ENCODE data around the gene FRMD5. TPM values are rescaled to one million over a fixed set of nuclear protein-coding genes. Genes with fewer than 3 reads are reported as not detected.

Gene FRMD5
- total and polyA plus RNA-seq, 7 donors, result 0.41 to 1.8 (median 0.92) TPM

DNA sequence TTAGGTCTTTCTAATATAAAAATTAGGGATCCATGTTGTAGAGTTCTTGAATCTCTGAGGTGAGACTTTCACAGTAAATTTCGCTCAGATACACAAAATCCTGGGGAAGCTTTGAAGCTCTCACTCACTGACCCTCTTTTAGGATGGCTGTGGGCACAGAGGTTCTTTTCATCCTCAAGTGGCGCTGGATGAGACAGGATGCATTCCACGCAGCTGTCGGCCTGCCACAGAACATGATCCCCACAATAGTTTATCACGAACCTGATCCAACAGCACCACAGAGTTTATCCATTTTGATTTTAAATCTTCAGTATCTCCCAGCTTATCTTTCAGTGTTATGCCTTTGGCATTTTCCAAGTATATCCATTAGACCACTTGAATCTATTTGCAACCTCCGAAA, 276.4 kb downstream of the FRMD5 start:
- no peaks in the 10 kb centered on the region for H3K27me3 ChIP-seq
- 92 to 95% methylated on average over 6 of the region's 6 CpGs for WGBS, 2 donors
- intact Hi-C loops (cut with DNase I), result no loop called here

DNA sequence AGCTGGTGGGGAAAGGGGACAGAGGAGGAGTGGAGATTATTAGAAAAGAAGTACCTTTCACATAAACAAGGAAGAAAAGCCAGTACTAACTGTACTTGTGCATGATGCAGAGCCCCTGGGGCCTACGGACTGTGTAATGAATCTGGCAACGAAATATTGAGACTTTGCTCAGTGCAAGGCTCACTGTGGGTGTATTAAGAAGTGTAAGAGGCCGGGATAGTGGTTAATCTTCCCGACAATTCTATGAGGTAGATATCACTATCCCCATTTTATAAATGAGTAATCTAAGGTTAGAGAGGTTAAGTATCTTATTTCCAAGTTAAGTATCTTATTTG, 278.8 kb downstream of the FRMD5 start:
- TF ChIP-seq POLR2AphosphoS5 (IDR thresholded peaks at IDR 0.05) (no peak), EP300 (IDR thresholded peaks at IDR 0.05) (no peak), POLR2A (IDR thresholded peaks at IDR 0.05) (no peak)
- TF ChIP-seq, protein P1, sequence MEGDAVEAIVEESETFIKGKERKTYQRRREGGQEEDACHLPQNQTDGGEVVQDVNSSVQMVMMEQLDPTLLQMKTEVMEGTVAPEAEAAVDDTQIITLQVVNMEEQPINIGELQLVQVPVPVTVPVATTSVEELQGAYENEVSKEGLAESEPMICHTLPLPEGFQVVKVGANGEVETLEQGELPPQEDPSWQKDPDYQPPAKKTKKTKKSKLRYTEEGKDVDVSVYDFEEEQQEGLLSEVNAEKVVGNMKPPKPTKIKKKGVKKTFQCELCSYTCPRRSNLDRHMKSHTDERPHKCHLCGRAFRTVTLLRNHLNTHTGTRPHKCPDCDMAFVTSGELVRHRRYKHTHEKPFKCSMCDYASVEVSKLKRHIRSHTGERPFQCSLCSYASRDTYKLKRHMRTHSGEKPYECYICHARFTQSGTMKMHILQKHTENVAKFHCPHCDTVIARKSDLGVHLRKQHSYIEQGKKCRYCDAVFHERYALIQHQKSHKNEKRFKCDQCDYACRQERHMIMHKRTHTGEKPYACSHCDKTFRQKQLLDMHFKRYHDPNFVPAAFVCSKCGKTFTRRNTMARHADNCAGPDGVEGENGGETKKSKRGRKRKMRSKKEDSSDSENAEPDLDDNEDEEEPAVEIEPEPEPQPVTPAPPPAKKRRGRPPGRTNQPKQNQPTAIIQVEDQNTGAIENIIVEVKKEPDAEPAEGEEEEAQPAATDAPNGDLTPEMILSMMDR (IDR thresholded peaks at IDR 0.05), result no peak
- 92 to 94% methylated on average over 4 of the region's 4 CpGs for WGBS, 2 donors
- H3K27me3 ChIP-seq, result no peaks in the 10 kb centered on the region
- DNase-seq, result no peak
- H3K27ac ChIP-seq, result peak overlapping the region in 1 of 4 donors; percentile 44
- H3K4me1 ChIP-seq, result peaks cover 0 to 52% (median 26%) of the 10 kb centered on the region in 4 donors
- H3K36me3 ChIP-seq, result no peaks in the 10 kb centered on the region
- no peak overlapping the region for H3K4me3 ChIP-seq
- intact Hi-C loops (cut with DNase I), result no loop called here
- no peaks in the 10 kb centered on the region for H3K9me3 ChIP-seq

More for the DNA sequence above, 276.4 kb downstream of the FRMD5 start:
- Histone ChIP-seq H3K27ac (no peak overlapping the region), H3K9me3 (no peaks in the 10 kb centered on the region), H3K36me3 (no peaks in the 10 kb centered on the region), H3K4me1 (peaks cover 0 to 37% (median 18%) of the 10 kb centered on the region in 4 donors), H3K4me3 (no peak overlapping the region)
- no peak for DNase-seq
- TF ChIP-seq, protein P1 (IDR thresholded peaks at IDR 0.05), result no peak
- TF ChIP-seq EP300 (IDR thresholded peaks at IDR 0.05), result no peak
- no peak for TF ChIP-seq POLR2A (IDR thresholded peaks at IDR 0.05)
- no peak for TF ChIP-seq POLR2AphosphoS5 (IDR thresholded peaks at IDR 0.05)

DNA sequence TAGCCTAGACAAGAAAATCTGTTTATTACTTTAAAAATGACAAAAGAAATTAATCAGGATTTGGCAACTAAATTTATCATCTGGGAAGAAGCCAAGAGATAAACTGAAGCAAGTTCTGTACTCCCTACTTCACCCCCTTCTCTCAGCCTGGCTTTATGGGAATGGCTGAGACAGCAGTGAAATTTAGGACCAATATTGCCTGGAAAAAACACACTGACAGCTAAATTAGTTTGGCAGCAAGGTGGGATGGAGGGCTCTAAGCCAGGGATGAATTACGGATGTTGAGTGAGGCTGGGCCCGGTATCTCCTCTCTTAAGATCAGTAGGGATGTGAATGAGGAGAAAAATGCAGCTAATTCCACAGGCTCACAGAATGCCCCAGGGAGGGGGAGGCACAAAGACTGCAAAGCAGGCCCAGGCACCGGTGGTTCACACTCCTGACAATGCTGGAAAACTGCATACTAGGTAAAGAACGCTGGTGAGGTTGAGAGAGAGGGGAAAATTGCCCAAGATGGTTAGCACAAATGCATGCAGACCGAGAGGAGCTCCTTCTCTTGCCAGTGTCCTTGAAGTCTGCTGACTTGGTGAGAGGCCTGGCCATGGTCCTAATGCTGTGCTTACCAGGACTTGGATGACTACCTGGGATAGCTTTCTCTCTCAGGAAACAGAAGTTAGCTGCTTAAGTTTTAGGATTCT, 279.3 kb downstream of the FRMD5 start:
- Histone ChIP-seq H3K36me3 (no peaks in the 10 kb centered on the region), H3K9me3 (no peaks in the 10 kb centered on the region), H3K27me3 (no peaks in the 10 kb centered on the region), H3K4me3 (no peak overlapping the region), H3K27ac (peak overlapping the region in 1 of 4 donors; percentile 44), H3K4me1 (peaks cover 0 to 50% (median 26%) of the 10 kb centered on the region in 4 donors)
- DNase-seq, result no peak
- TF ChIP-seq EP300 (IDR thresholded peaks at IDR 0.05) (no peak), POLR2AphosphoS5 (IDR thresholded peaks at IDR 0.05) (no peak), POLR2A (IDR thresholded peaks at IDR 0.05) (no peak)
- TF ChIP-seq, protein P1 (IDR thresholded peaks at IDR 0.05), result no peak
- intact Hi-C loops (cut with DNase I), result no loop called here
- 80 to 88% methylated on average over 5 of the region's 5 CpGs for WGBS, 2 donors

DNA sequence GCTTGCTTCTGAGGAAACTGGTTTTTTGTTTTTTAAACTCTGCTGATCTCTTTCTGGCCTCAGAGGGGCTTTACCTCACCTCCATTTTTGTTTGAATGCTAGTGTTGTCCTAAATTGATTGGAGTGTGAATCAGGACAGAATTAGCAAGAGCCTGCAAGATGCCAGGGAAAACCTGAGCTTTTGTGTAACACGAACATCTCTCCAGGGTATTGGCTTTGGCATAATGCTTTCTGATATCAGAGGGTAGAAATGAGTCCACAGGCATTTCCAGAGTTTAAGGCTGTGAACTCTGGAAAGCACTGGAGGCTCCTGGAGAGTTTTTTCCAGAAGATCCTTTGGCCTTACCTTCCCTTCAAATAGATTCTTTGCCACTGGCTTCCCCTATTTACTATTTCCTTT, 281.1 kb downstream of the FRMD5 start:
- Histone ChIP-seq H3K4me3 (no peak overlapping the region), H3K27me3 (no peaks in the 10 kb centered on the region), H3K36me3 (no peaks in the 10 kb centered on the region), H3K9me3 (no peaks in the 10 kb centered on the region), H3K4me1 (peaks cover 0 to 33% (median 15%) of the 10 kb centered on the region in 4 donors), H3K27ac (peak overlapping the region in 2 of 4 donors; percentile 57 to 67)
- intact Hi-C loops (cut with DNase I), result no loop called here
- no peak for DNase-seq
- TF ChIP-seq, protein P1 (IDR thresholded peaks at IDR 0.05), result no peak
- TF ChIP-seq EP300 (IDR thresholded peaks at IDR 0.05), result no peak
- no peak for TF ChIP-seq POLR2A (IDR thresholded peaks at IDR 0.05)
- 81 to 91% methylated on average over 1 of the region's 1 CpG for WGBS, 2 donors

Measured in sigmoid colon (tissue), 7 donors.